NCI-H2196 (cell line): Measurements from ENCODE around the gene CADM2.

Experiments used
- DNase-seq: peaks from one replicate; lab custom pipeline; 2025; ENCODE audit not compliant: unreplicated experiment; lab: John Stamatoyannopoulos, UW

The CADM2 gene

DNA sequence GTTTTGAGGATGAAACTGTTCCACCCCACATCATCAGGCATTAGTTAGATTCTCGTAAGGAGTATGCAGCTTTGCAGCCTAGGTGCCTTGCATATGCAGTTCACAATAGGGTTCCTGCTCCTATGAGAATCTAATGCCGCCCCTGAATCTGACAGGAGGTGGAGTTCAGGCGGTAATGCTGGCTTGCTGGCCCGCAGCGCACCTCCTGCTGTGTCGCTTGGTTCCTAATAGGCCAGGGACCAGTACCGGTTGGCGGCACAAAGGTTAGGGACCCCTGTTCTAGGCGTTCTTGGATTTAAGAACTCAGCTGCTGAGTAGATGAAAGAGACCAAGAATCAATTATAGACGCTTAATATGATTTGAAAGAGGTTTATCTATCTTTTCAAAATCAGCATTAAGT, 595.4 kb downstream of the CADM2 start:
- no peak for DNase-seq

DNA sequence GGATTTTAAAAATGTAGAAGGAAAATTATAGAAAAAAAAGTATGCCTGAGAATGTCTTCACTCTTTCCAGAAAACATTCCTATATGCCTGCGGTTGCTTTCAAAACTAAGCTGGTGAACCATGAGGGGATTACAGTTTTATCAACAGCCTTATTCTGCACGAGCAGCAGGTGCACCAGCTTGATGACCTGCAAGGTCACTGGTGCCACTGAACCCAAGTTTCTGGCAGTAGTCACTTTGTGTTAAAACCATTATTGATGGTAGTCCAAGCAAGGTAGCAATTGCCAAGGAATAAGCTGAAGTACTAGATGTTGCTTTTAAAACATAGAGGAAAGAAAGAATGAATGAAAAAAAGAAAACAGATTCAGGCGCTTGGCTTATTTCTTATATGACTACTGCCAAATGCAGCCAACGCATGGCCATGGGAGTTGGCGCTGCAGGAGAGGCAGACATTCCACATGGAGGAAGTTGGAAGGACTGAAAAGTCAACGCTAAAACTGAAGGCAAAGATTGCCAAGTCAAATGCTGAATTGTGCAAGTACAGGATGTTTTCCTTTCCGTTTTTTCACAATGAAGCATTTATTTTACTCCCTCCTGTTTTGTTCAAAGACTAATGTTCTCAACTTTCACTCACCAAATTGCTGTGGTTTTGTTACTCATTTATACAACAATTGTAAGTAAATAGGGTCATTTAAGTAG, 601.4 kb downstream of the CADM2 start:
- peak; percentile 45 for DNase-seq

DNA sequence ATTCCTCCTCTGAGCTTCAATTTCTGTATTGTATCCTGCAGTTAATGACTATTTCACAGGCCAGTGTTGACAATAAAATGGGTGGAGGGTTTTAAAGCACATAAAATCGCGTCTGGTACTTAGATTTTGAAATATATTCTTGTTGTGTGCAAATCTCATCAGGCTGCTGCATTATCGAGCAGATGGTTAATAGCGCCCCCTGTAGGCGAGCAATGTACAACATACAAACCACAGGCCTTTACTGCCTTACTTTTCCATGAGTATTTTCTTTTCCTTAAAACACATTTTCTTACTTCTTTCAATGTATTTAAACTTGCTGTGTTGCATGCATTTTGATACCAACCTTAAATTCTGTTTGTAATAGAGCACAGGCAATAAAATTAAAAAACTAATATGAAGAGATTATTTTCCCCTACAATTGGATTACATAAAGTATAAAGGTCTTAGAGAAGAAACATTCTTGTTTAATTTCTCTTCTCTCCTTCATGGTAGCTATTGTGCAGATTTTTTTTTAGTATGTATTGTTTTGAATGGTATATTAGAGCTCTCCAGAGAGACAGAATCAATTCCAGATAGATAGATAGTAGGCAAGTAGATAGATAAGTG, 608.4 kb downstream of the CADM2 start:
- peak; percentile 4 for DNase-seq

DNA sequence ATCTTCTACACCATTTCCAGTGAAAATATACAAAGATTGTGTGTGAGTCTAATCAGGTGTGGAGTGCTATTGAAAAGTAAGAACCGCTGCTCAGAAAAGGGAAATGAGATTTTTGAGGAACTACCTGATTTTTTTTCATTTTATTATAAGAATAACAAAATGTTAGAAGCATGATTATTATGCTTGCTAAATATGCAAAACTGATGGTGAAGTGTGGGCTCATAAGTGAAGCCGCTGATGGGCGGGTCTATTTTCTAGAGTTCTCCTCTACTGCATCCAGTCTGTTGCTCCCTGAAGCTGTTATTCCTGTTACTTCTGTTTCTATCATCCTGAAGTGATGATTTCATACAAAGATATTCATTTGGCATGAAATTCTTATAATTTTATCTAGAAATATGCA, 612.0 kb downstream of the CADM2 start:
- no peak for DNase-seq

DNA sequence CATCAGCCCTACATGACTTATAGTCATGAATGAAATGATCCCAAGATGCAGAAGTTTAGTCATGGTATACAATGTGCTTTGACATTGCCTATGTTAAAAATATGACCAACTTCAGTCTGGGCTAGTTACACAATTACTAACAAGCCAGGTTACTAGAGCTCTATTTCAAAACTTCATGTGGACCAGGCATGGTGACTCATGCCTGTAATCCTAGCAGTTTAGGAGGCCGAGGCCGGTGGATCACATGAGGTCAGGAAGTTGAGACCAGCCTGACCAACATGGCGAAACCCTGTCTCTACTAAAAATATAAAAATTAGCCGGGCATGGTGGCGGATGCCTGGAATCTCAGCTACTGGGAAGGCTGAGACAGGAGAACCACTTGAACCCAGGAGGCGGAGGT, 613.0 kb downstream of the CADM2 start:
- no peak for DNase-seq

GRCh38 chr3:85572426-85572825, 613.6 kb downstream of the CADM2 start:
- DNase-seq: no peak

DNA sequence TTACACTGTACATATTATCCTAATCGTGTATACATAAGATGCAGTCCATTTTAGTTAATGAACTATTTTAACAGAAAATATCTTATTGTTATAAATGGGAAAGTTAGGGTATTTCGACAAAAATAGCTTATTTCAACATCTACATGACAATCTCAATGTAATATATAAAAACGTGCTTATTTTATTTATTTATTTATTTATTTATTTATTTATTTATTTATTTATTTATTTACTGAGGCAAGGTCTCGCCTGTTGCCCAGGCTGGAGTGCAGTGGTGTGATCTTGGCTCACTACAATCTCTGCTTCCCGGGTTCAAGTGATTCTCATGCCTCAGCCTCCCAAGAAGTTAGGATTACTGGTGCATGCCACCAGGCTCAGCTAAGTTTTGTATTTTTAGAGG, 614.2 kb downstream of the CADM2 start:
- no peak for DNase-seq

- no peak for DNase-seq
These were observed 615.4 kb downstream of the CADM2 start for GRCh38 chr3:85574006-85574705.

GRCh38 chr3:85576091-85576690, 617.4 kb downstream of the CADM2 start:
- peak; percentile 1 for DNase-seq

DNA sequence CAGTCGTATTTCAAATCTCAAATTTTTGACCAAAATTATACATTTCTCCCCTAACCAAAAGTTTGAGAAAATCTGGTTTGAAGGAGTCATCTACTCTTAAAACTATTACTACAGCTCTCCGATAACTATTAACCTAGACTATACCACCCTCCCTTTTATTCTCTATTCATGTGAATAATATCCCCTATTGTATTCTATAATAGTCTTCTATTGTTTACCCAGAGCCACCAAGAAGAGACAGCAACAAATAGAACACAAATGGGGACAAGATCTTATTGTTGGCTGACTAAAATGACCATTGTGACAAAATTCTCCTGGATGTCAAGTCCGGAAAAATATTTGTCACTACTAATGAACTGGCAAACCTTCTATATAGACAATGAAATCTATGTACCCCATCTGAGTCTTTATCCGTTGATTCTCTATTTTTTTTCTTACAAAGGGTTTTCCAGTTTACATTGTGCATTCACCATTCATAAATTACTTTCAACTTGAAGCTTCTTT, 618.0 kb downstream of the CADM2 start:
- no peak for DNase-seq

DNA sequence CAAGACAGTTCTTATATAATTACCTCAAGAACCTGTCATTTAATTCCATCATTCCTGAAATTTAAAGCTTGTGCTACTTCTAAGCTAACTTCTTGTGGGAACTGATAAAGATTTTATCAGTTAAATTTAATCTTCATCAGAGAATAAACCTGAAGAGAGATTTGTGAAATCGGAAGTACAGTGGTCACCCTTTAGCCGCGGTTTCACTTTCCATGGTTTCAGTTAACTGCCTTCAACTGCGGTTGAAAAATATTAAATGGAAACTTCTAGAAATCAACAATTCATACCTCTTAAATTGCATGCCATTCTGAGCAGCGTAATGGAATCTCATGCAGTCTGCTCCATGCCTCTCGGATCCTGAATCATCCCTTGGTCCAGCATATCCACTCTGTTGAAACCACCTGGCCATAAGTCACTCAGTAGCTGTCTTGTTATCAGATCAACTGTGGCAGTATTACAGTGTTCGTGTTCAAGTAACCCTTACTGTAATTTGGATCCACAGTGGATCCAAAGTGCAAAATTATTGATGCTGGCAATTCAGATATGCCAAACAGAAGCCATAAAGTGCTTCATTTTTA, 626.1 kb downstream of the CADM2 start:
- no peak for DNase-seq

DNA sequence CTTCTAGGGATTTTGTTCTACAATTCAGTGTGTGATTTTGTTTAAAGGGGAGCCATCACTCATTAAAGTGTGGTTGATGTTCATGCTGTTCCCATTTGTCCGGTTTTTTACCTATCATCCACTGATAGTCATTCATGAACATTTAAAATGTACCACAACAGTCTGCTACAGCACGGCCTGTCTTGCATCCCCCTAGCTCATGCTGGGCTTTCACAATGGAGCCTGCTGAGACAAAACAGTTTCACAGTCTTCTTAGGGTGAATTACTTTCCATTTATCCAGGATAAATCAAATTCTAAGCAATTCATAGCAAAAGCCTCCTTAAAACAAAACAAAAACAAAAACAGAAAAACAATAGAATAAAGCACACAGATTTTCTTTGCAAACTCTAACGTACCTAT, 627.2 kb downstream of the CADM2 start:
- DNase-seq: no peak

GRCh38 chr3:85589145-85589544, 630.4 kb downstream of the CADM2 start:
- no peak for DNase-seq

DNA sequence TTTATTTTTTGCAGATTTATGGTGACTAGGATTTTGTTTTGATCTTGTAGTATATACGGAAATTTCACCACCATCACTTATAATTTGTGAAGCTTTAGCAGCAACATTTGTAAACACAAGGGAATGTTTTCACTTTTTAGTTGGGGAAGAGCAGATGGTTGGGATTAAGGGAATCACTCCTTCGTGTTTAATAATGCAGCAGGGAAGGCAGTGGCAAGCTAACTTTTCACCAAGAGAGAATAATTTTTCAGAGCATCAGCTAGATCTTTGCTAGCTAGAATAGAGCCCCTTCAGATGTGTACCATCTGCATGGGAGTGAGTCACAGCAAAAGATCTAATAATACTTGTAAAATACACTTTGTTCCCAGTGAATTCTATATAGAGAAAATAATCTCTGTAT, 632.7 kb downstream of the CADM2 start:
- no peak for DNase-seq

DNA sequence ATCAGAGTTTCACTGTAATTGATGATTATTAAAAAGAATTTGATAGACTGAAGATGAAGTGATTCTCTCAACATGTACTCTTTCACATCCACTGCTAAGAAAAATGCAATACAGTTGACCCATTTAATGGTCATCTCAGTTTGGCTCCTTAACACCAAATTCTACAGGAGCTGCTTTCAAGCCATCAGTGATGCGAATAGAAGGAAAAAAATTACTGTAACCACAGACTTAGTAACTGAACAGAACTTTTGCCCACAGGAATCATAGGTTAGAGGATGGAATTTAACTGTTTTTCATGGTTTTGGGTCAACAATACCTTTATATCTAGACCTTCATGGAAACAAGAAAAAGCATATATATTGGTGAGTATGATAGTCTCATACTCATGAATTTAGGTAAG, 633.5 kb downstream of the CADM2 start:
- no peak for DNase-seq

GRCh38 chr3:85594676-85595075, 635.9 kb downstream of the CADM2 start:
- no peak for DNase-seq

- no peak for DNase-seq
These were observed 644.6 kb downstream of the CADM2 start for GRCh38 chr3:85603378-85603777.

GRCh38 chr3:85604641-85605040, 645.9 kb downstream of the CADM2 start:
- no peak for DNase-seq

- DNase-seq: no peak
These were observed 646.3 kb downstream of the CADM2 start for GRCh38 chr3:85605066-85605465.

DNA sequence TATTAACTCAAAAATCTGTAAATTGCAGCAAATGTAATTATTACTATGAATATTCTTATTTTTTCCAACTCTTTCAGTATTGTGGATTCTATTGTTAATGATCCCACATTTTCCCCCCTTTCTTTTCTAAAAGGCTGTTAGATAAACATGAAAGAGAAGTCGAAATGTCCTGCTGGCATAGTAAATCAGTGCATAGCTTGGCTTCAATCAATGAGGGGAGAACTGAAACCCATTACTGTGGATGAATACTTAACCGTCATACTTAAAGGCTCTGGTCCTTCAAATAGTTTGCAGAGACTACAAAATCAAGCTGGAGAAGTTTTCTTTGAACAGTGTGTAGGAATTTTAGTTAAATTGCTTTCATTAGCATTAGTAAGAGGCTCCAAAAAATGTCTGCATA, 667.9 kb downstream of the CADM2 start:
- DNase-seq: no peak

DNA sequence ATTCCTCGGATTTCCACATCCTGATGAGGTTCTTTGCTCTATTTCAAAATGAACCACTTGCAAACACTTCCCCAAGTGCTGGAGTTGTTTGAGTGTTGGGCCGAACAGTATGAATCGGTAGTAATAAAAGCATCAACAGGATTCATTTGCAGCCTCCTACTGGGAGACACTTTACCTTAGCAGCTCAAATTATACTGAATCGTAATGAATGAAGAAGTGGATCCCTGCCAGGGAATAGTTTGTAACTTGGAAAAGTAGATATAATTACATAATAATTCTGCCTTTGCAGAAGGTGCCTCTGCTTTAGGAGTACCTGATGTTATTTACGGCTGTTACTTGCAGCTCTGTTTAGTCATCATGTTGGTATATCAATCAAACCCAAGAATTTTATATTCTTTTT, 669.1 kb downstream of the CADM2 start:
- DNase-seq: no peak
